ENCODE measurements around the gene LINGO3. TPM values are rescaled to one million over a fixed set of nuclear protein-coding genes. Genes with fewer than 3 reads are reported as not detected.

Gene LINGO3
- total RNA-seq, 2 donors from 2014 or later: not detected

DNA sequence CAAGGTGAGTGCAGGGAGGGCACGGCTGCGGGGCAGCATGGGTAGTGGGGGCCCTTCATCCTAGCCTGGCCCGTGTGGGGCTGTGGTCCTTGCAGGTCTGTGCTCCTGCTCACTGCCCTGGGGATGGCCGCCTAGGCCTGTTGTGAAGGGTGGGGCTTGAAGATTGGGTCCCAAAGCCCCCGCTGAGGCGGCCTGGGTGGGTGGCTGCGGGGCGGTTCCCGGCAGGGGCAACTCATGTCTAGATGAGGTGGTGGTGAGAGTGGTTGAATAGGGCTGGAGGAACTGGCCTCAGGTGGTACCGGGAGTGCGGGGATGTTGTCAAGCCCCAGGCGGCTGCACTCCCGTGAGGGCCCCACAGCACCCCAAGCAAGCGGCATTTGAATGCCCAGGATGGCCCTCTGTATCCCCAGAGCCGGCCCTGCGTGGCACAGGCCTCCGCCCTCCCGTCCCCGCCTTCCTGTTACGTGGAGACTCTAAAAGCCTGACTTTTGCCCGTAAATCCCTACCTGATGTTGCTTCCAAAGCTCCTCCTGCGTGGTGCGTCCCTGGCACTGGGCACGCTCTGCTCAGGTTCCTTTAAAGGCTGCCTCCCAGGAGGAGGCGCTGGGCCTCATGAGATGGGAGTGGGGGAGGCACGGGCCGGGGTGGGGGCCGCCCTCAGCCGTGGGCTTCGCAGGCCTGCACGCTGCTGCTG, 35.5 kb upstream of the LINGO3 start:
- H3K27me3 ChIP-seq: no peaks in the 10 kb centered on the region
- TF ChIP-seq, protein P1, sequence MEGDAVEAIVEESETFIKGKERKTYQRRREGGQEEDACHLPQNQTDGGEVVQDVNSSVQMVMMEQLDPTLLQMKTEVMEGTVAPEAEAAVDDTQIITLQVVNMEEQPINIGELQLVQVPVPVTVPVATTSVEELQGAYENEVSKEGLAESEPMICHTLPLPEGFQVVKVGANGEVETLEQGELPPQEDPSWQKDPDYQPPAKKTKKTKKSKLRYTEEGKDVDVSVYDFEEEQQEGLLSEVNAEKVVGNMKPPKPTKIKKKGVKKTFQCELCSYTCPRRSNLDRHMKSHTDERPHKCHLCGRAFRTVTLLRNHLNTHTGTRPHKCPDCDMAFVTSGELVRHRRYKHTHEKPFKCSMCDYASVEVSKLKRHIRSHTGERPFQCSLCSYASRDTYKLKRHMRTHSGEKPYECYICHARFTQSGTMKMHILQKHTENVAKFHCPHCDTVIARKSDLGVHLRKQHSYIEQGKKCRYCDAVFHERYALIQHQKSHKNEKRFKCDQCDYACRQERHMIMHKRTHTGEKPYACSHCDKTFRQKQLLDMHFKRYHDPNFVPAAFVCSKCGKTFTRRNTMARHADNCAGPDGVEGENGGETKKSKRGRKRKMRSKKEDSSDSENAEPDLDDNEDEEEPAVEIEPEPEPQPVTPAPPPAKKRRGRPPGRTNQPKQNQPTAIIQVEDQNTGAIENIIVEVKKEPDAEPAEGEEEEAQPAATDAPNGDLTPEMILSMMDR (IDR thresholded peaks at IDR 0.05): no peak
- no peak for TF ChIP-seq POLR2A (IDR thresholded peaks at IDR 0.05)
- H3K9me3 ChIP-seq: no peaks in the 10 kb centered on the region
- no peaks in the 10 kb centered on the region for H3K4me1 ChIP-seq
- WGBS, 2 donors: 91 to 97% methylated on average over 22 to 28 of the region's 31 CpGs
- DNase-seq: no peak
- no peak for ATAC-seq
- peaks cover 0 to 8% of the 10 kb centered on the region in 2 donors for H3K36me3 ChIP-seq (replicated peaks in 1 of 2; ENCODE audit: insufficient read depth in 1 of 2, low read depth in 2 of 2)
- H3K27ac ChIP-seq: no peak overlapping the region
- no peak overlapping the region for H3K4me3 ChIP-seq
- intact Hi-C loops (cut with DNase I): no loop called here

DNA sequence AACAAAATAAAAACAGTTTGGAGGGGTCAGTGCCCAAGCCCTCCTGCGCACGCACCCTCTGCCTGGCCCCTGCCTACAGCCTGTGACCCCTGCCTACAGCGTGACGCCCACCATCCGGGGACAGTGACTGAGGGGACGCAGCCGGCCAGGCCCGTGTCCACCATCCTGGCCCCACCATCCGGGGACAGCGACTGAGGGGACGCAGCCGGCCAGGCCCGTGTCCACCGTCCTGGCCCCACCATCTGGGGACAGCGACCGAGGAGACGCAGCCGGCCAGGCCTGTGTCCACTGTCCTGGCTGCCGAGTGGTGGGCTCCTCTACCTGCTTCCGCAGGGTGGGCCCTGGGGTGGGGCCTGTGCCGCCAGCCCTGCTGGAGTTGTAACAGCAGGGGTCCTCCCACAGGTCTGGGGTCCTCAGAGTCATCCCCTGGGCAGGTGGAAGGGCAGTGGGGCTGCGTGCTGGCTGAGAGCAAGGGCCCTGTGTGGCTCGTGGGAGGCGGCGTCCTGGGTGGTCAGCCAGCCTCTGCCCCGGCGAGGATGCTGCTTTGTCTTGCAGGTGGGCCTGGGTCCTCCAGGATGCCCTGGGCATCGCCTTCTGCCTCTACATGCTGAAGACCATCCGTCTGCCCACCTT, 34.8 kb upstream of the LINGO3 start:
- Histone ChIP-seq H3K36me3 (replicated peaks in 1 of 2; ENCODE audit: insufficient read depth in 1 of 2, low read depth in 2 of 2) (peaks cover 0 to 8% of the 10 kb centered on the region in 2 donors), H3K4me3 (no peak overlapping the region), H3K27me3 (no peaks in the 10 kb centered on the region), H3K27ac (no peak overlapping the region), H3K9me3 (no peaks in the 10 kb centered on the region), H3K4me1 (peaks cover 3% of the 10 kb centered on the region)
- no peak for ATAC-seq
- no peak for DNase-seq
- 87 to 100% methylated on average over 7 to 17 of the region's 29 CpGs for WGBS, 2 donors
- intact Hi-C loops (cut with DNase I): no loop called here
- no peak for TF ChIP-seq POLR2A (IDR thresholded peaks at IDR 0.05)
- TF ChIP-seq, protein P1 (IDR thresholded peaks at IDR 0.05): no peak

DNA sequence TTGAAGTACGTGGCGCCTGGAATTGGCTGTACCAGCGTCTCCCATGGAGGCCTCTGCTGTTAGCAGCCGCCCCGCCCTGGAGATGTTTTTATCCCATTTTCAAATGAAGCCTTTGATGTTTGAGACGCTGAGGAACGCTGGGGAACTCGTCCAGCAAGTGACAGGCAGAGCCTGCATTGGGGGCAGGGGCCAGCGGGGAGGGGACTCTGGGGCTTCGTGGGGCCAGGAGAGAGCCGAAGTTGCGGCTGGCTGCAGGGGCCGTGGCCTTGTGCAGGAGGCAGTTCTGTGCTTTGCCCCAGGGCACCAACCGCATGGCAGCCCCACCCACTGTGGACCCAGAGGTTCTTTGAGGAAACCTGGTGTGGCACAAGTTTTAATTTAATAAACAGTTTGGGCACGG, 34.0 kb upstream of the LINGO3 start:
- intact Hi-C loops (cut with DNase I): no loop called here
- ATAC-seq (no peak), DNase-seq (no peak)
- H3K9me3 ChIP-seq: no peaks in the 10 kb centered on the region
- H3K4me3 ChIP-seq: no peak overlapping the region
- H3K27ac ChIP-seq: no peak overlapping the region
- WGBS, 2 donors: 88 to 89% methylated on average over 10 to 15 of the region's 15 CpGs
- peaks cover 0 to 8% of the 10 kb centered on the region in 2 donors for H3K36me3 ChIP-seq (replicated peaks in 1 of 2; ENCODE audit: insufficient read depth in 1 of 2, low read depth in 2 of 2)
- H3K4me1 ChIP-seq: peaks cover 10% of the 10 kb centered on the region
- no peak for TF ChIP-seq POLR2A (IDR thresholded peaks at IDR 0.05)
- TF ChIP-seq, protein P1 (IDR thresholded peaks at IDR 0.05): no peak
- H3K27me3 ChIP-seq: no peaks in the 10 kb centered on the region

DNA sequence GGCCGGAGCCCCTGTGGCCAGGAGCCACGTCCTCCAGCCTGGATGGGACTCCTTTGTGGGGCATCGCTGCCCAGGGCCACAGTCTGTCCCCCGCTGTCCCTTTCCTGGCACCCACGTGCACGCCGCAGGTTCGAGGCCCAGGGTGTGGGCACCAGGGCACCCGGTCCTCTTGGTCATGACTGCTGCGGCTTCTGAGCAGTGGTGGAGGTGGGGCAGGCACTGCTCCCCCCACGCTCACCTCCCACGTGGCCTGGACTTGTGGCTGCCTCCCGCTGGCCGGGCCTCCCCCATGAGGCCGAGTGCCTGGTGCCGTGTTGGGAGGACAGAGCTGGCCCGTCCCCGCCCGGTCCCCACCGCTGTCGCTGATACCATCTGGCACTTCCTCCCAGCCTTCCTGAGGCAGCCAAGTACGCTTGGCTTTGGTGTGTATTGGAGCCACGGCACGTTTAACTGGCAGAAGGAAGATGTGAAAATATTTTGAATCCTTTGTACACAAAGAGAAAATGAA, 33.3 kb upstream of the LINGO3 start:
- TF ChIP-seq POLR2A (IDR thresholded peaks at IDR 0.05): no peak
- TF ChIP-seq, protein P1 (IDR thresholded peaks at IDR 0.05): no peak
- Histone ChIP-seq H3K4me1 (peaks cover 11% of the 10 kb centered on the region), H3K9me3 (no peaks in the 10 kb centered on the region), H3K27me3 (no peaks in the 10 kb centered on the region), H3K36me3 (replicated peaks in 1 of 2; ENCODE audit: insufficient read depth in 1 of 2, low read depth in 2 of 2) (peaks cover 0 to 8% of the 10 kb centered on the region in 2 donors), H3K27ac (no peak overlapping the region), H3K4me3 (no peak overlapping the region)
- DNase-seq: no peak
- 83 to 88% methylated on average over 15 to 24 of the region's 24 CpGs for WGBS, 2 donors
- no peak for ATAC-seq
- intact Hi-C loops (cut with DNase I): no loop called here
